T-helper 22 cell (primary cell): ENCODE data around the gene L3MBTL1.

ENCODE experiments used
- DNase-seq: peaks from one replicate; pipeline ENCODE4 v3.0.0-alpha.2; 2020; ENCODE audit warnings: low read depth

The L3MBTL1 gene

GRCh38 chr20:43590036-43590391, 82.5 kb downstream of the L3MBTL1 start:
- no peak for DNase-seq

- peak; percentile 79 for DNase-seq
Measured at GRCh38 chr20:43590392-43591303, 83.2 kb downstream of the L3MBTL1 start, which contains the start of gene IFT52. IFT52 (plus strand) TSS chr20:43590937; CDS start chr20:43594699, 3,762 bp downstream.
